Transverse colon (tissue), 4 donors: ENCODE data around the gene MED27. TPM values are rescaled to one million over a fixed set of nuclear protein-coding genes. Genes with fewer than 3 reads are reported as not detected.

Experiments
- DNase-seq: peaks from one replicate; pipeline ENCODE4 v3.0.0-alpha.2; 2019
- H3K27ac ChIP-seq, 4 donors: fragments of 200-600 bp; sonication (generic); 2 replicates each; pipeline ENCODE4 v1.5.1; 2016 to 2018; ENCODE audit warnings: inconsistent platforms in 4 of 4
- H3K27me3 ChIP-seq: fragments of 200-600 bp; sonication (generic); 2 replicates; pipeline ENCODE4 v1.5.1; 2017; ENCODE audit warnings: inconsistent platforms
- H3K36me3 ChIP-seq, 4 donors: fragments of 200-600 bp; sonication (generic); 2 replicates each; pipeline ENCODE4 v1.5.1; 2017 to 2019; ENCODE audit warnings: inconsistent platforms in 4 of 4
- H3K4me1 ChIP-seq, 4 donors: fragments of 200-600 bp; sonication (generic); 2 replicates each; pipeline ENCODE4 v1.5.1; 2017 to 2020; ENCODE audit warnings: inconsistent platforms in 4 of 4
- H3K4me3 ChIP-seq, 4 donors: fragments of 200-600 bp; sonication (generic); 1 replicate in 1 of 4; 2 replicates in 3 of 4; pipeline versions ENCODE4 v1.5.1 to v1.6.1; 2017 to 2019; ENCODE audit warnings: inconsistent platforms in 4 of 4
- H3K9me3 ChIP-seq, 2 donors: fragments of 200-600 bp; sonication (generic); 2 replicates each; pipeline ENCODE4 v1.5.1; 2017 to 2019; ENCODE audit warnings: inconsistent platforms in 2 of 2
- EP300 ChIP-seq: sonication (generic); formaldehyde crosslinking; IDR thresholded peaks from one replicate; pipeline ENCODE4 v1.6.1; 2017; ENCODE audit warnings: antibody characterized with exemption, low read depth
- POLR2A ChIP-seq: fragments of 450-650 bp; IDR thresholded peaks from one replicate; pipeline ENCODE4 v1.6.1; 2016; ENCODE audit warnings: antibody characterized with exemption, mild to moderate bottlenecking, moderate library complexity
- POLR2AphosphoS5 ChIP-seq, 3 donors: sonication (generic); formaldehyde crosslinking; IDR thresholded peaks; one replicate each; pipeline ENCODE4 v1.6.1; 2016; ENCODE audit warnings: antibody characterized with exemption in 3 of 3
- WGBS, 2 donors: methylation state at CpG; one replicate each; pipeline ENCODE4 v1.1.5; 2018; ENCODE audit warnings: low coverage in 1 of 2; 5-methylcytosine and 5-hydroxymethylcytosine counted together
- in situ Hi-C, 4 donors: fragments of 200-750 bp; cut with MboI; loops; one replicate each; pipeline versions ENCODE4 v1.15.0 to v1.15.1; 2017; ENCODE audit warnings: low sequenced_read_pairs in 3 of 4, low pct_ligation_motif_present in 1 of 4, low pct_unique_long_range_greater_than_20kb in 1 of 4
- intact Hi-C: fragments of 100-400 bp; cut with DNase I; formaldehyde crosslinking; loops from one replicate; pipeline ENCODE4 v1.15.1; 2023; ENCODE audit warnings: low total_unique reads
- total RNA-seq, 4 donors: library from RNA; depleted of rRNA; stranded (reverse); fragments of >200 nt; gene quantifications; one replicate each; pipeline ENCODE4 v1.1.0, GENCODE V29; 2016
- TF ChIP-seq, protein P1 (sequence below), 5 experiments: fragments of 200-600 bp in 3 of 5; fragments of 450-650 bp in 2 of 5; sonication (generic) in 3 of 5; IDR thresholded peaks; 1 replicate in 2 of 5; 2 replicates in 3 of 5; pipeline ENCODE4 v1.5.1; 2016 to 2017; ENCODE audit warnings: antibody characterized with exemption in 5 of 5, inconsistent platforms in 3 of 5, mild to moderate bottlenecking in 2 of 5, moderate library complexity in 1 of 5

The MED27 gene
- total RNA-seq, 4 donors from 2014 or later, result 2.6 to 12.6 (median 7.1) TPM

DNA sequence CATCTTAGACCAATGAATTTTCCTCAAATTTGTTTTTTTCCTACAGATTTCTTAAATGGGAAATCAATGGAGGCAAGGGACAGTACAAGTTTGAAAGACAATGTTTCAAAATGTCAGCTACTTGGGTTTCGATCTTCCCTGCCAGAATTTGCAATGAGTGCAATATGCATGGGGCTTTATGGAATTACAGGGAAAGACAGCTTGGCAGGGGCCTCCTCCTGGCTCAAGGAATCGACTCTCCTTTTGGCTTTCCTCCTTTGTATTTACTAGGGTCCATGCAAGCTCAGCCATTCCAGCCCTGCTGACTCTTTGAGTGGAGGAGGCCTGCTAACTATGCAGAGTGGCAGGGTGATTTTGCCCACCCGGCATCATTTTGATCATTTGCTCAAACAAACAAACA lies 63.2 kb downstream of the MED27 start:
- intact Hi-C loops, result no loop called here
- no peak for DNase-seq
- Histone ChIP-seq H3K27me3 (no peaks in the 10 kb centered on the region), H3K9me3 (no peaks in the 10 kb centered on the region), H3K4me1 (peaks cover 0 to 5% (median 2%) of the 10 kb centered on the region in 4 donors), H3K36me3 (no peaks in the 10 kb centered on the region), H3K4me3 (no peak overlapping the region), H3K27ac (no peak overlapping the region)
- 67 to 85% methylated on average over 1 to 3 of the region's 3 CpGs for WGBS, 2 donors
- in situ Hi-C loops, result no loop called here
- TF ChIP-seq EP300 (no peak), POLR2A (no peak), POLR2AphosphoS5 (IDR thresholded peaks at IDR 0.05) (no peak)
- TF ChIP-seq, protein P1, sequence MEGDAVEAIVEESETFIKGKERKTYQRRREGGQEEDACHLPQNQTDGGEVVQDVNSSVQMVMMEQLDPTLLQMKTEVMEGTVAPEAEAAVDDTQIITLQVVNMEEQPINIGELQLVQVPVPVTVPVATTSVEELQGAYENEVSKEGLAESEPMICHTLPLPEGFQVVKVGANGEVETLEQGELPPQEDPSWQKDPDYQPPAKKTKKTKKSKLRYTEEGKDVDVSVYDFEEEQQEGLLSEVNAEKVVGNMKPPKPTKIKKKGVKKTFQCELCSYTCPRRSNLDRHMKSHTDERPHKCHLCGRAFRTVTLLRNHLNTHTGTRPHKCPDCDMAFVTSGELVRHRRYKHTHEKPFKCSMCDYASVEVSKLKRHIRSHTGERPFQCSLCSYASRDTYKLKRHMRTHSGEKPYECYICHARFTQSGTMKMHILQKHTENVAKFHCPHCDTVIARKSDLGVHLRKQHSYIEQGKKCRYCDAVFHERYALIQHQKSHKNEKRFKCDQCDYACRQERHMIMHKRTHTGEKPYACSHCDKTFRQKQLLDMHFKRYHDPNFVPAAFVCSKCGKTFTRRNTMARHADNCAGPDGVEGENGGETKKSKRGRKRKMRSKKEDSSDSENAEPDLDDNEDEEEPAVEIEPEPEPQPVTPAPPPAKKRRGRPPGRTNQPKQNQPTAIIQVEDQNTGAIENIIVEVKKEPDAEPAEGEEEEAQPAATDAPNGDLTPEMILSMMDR (IDR thresholded peaks at IDR 0.05), result no peak

DNA sequence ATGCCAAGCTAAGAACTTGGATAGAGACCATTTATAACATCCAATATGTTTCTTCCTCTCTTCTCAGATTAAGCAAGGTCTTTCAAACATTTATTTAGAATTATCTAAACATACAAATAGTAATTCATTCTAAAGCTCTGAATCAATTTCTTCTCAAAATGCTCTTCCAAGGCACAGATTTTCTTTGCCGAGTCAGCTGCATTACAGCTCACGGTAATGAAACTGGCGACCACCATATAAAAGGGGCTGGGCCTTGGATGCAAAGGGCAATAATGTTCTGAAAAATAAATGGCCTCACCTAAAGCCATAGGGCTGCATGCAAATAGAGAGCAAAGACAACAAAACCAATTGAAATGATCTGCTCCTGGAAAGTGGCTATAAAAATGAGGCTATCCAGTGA lies 63.8 kb downstream of the MED27 start:
- Histone ChIP-seq H3K4me1 (peaks cover 0 to 5% (median 2%) of the 10 kb centered on the region in 4 donors), H3K27ac (no peak overlapping the region), H3K4me3 (no peak overlapping the region), H3K36me3 (no peaks in the 10 kb centered on the region), H3K27me3 (no peaks in the 10 kb centered on the region), H3K9me3 (no peaks in the 10 kb centered on the region)
- WGBS, 2 donors, result 83 to 85% methylated on average over 3 of the region's 3 CpGs
- TF ChIP-seq EP300 (no peak), POLR2AphosphoS5 (IDR thresholded peaks at IDR 0.05) (no peak), POLR2A (no peak)
- TF ChIP-seq, protein P1 (IDR thresholded peaks at IDR 0.05), result no peak
- intact Hi-C loops, result no loop called here
- DNase-seq, result no peak
- in situ Hi-C loops, result no loop called here

DNA sequence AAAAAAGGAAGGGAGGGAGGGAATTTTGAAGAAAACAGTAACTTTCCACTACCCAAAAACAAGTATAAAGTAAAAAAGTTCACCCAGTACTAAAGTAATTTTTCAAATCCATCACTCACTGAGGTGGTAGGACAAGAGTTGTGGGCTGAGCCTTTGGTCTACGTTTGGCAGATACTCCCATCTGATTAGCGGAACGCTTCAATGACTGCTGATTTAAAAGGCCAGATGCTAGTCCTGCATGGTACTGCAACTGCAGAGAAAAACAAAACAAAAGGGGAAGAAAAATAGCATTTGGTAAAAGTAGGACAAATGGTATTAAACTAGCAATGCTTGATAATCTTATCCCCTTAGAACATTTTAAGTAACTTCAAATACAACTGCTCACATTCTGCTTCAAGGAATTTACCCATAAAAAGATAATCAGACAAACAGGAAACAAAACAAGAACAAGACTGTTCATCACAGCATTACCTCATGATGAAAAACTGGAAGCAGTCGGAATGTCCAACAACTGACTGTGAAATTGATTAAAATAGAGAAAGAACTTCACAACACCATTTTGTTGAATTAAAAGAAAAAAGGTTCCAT lies 65.4 kb downstream of the MED27 start:
- intact Hi-C loops (no loop called here), in situ Hi-C loops (no loop called here)
- H3K27ac ChIP-seq, result no peak overlapping the region
- H3K4me1 ChIP-seq, result peaks cover 0 to 4% (median 0%) of the 10 kb centered on the region in 4 donors
- no peak overlapping the region for H3K4me3 ChIP-seq
- TF ChIP-seq, protein P1 (IDR thresholded peaks at IDR 0.05), result no peak
- no peak for DNase-seq
- no peaks in the 10 kb centered on the region for H3K27me3 ChIP-seq
- H3K36me3 ChIP-seq, result no peaks in the 10 kb centered on the region
- H3K9me3 ChIP-seq, result no peaks in the 10 kb centered on the region
- 71 to 88% methylated on average over 4 of the region's 4 CpGs for WGBS, 2 donors

DNA sequence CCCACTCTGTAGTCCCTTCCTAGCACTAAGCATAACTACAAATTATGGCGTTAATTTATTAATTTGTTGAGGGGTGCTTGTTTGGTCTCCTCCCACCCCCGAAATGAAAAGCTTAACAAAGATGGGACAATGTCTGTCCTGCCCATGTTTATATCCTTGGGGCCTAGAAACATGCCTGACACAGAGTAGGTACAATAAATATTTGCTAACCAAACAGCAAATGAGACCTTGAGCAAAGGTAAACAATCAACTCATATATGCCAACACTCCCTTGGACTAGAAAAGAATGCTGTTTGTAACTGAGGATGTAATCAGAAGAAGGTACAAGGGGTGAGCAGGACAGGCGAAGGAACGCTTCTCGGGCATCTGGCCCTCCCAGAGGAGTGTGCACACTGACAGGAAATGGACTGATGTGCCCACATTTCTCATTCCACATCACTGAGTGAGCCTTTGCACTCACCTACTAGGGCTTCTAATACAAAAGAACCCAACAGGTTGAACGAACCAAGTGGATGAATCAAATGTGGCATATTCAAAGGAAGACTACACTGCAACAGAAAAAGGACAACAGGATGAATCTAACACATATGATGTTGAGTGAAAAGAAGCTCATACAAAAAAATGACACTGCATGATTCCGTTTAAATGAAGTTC lies 66.8 kb downstream of the MED27 start:
- H3K4me3 ChIP-seq, result no peak overlapping the region
- TF ChIP-seq, protein P1 (IDR thresholded peaks at IDR 0.05), result no peak
- TF ChIP-seq POLR2A (no peak), EP300 (no peak), POLR2AphosphoS5 (IDR thresholded peaks at IDR 0.05) (no peak)
- no peaks in the 10 kb centered on the region for H3K9me3 ChIP-seq
- H3K27ac ChIP-seq, result no peak overlapping the region
- in situ Hi-C loops, result no loop called here
- intact Hi-C loops, result no loop called here
- 90 to 95% methylated on average over 4 to 7 of the region's 7 CpGs for WGBS, 2 donors
- no peaks in the 10 kb centered on the region for H3K27me3 ChIP-seq
- peaks cover 0 to 4% (median 0%) of the 10 kb centered on the region in 4 donors for H3K4me1 ChIP-seq
- no peak for DNase-seq
- H3K36me3 ChIP-seq, result no peaks in the 10 kb centered on the region
